HepG2 (cell line): ENCODE measurements around the gene UBFD1. TPM values are rescaled to one million over a fixed set of nuclear protein-coding genes. Genes with fewer than 3 reads are reported as not detected.

ENCODE experiments used
- KLF13 ChIP-seq: sonication (generic); formaldehyde crosslinking; IDR thresholded peaks from 2 replicates; pipeline ENCODE4 v1.4.0; 2020; ENCODE audit warnings: mild to moderate bottlenecking, missing genetic modification reagents
- NFIC ChIP-seq: IDR thresholded peaks from 2 replicates; pipeline ENCODE4 v1.6.1; 2012; ENCODE audit warnings: mild to moderate bottlenecking, low read length, inconsistent platforms
- PITX1 ChIP-seq: sonication (generic); formaldehyde crosslinking; IDR thresholded peaks from 2 replicates; pipeline ENCODE4 v1.5.1; 2020; ENCODE audit warnings: mild to moderate bottlenecking, missing genetic modification reagents
- STAT5B ChIP-seq: sonication (generic); formaldehyde crosslinking; IDR thresholded peaks from 2 replicates; pipeline ENCODE4 v1.4.0; 2020; ENCODE audit warnings: missing genetic modification reagents
- ZBTB26 ChIP-seq: IDR thresholded peaks from 2 replicates; pipeline ENCODE4 v1.6.1; 2016; ENCODE audit warnings: missing compliant biosample characterization, missing genetic modification reagents, borderline replicate concordance
- ZBTB40 ChIP-seq, 2 experiments: fragments of 450-650 bp in 1 of 2; sonication (generic) in 1 of 2; formaldehyde crosslinking in 1 of 2; IDR thresholded peaks; 2 replicates each; pipeline versions ENCODE4 v1.6.1 to v1.8.0; 2016 to 2022; ENCODE audit warnings: antibody characterized with exemption in 1 of 2, mild to moderate bottlenecking in 1 of 2, missing genetic modification reagents in 1 of 2
- ZBTB7B ChIP-seq: sonication (generic); formaldehyde crosslinking; IDR thresholded peaks from 2 replicates; pipeline ENCODE4 v1.4.0; 2020; ENCODE audit warnings: missing genetic modification reagents
- ZFAT ChIP-seq: sonication (generic); formaldehyde crosslinking; conservative IDR thresholded peaks from 2 replicates; pipeline ENCODE4 v1.8.1; 2023; ENCODE audit warnings: missing genetic modification reagents, inconsistent platforms
- ZFYVE20 ChIP-seq: sonication (generic); formaldehyde crosslinking; IDR thresholded peaks from 2 replicates; pipeline ENCODE4 v1.8.0; 2023; ENCODE audit warnings: low read depth, mild to moderate bottlenecking, moderate library complexity, missing genetic modification reagents, borderline replicate concordance
- ZKSCAN8 ChIP-seq: IDR thresholded peaks from 2 replicates; pipeline ENCODE4 v1.6.1; 2016; ENCODE audit warnings: borderline replicate concordance, missing genetic modification reagents, missing compliant biosample characterization
- ZNF232 ChIP-seq: sonication (generic); formaldehyde crosslinking; IDR thresholded peaks from 2 replicates; pipeline ENCODE4 v1.4.0; 2020; ENCODE audit warnings: missing genetic modification reagents, borderline replicate concordance
- ZNF451 ChIP-seq: sonication (generic); formaldehyde crosslinking; IDR thresholded peaks from 2 replicates; pipeline ENCODE4 v1.5.0; 2020; ENCODE audit warnings: mild to moderate bottlenecking, missing genetic modification reagents
- ZNF501 ChIP-seq: sonication (generic); formaldehyde crosslinking; IDR thresholded peaks from 2 replicates; pipeline ENCODE4 v1.5.1; 2020; ENCODE audit warnings: mild to moderate bottlenecking, moderate library complexity, missing genetic modification reagents
- ZNF710 ChIP-seq: sonication (generic); formaldehyde crosslinking; IDR thresholded peaks from 2 replicates; pipeline ENCODE4 v1.5.0; 2020; ENCODE audit warnings: mild to moderate bottlenecking, missing genetic modification reagents, borderline replicate concordance
- ZNF766 ChIP-seq: sonication (generic); formaldehyde crosslinking; IDR thresholded peaks from 2 replicates; pipeline ENCODE4 v1.5.0; 2020; ENCODE audit warnings: missing genetic modification reagents, borderline replicate concordance
- ZNF839 ChIP-seq: sonication (generic); formaldehyde crosslinking; IDR thresholded peaks from 2 replicates; pipeline ENCODE4 v1.4.0; 2020; ENCODE audit warnings: missing genetic modification reagents, mild to moderate bottlenecking, borderline replicate concordance
- polyA plus RNA-seq, 8 experiments: library from polyadenylated mRNA; depleted of rRNA in 3 of 8; stranded (reverse) in 7 of 8; unstranded in 1 of 8; fragments of >200 nt; fragmentation: Illumina TruSeq in 4 of 8; extraction: Trizol in 4 of 8; gene quantifications; 2 replicates each; pipeline versions ENCODE4 v1.2.1 to v1.2.3, GENCODE V29; 2011 to 2016; ENCODE audit warnings: low read depth in 4 of 8, missing spikeins in 1 of 8, mixed read lengths in 1 of 8; ENCODE audit not compliant: insufficient read depth in 1 of 8
- total RNA-seq, 5 experiments: library from RNA; depleted of rRNA; stranded (reverse); fragments of >200 nt; fragmentation: Illumina TruSeq; extraction: Trizol; gene quantifications; 2 replicates each; pipeline ENCODE4 v1.2.3, GENCODE V29; 2016; ENCODE audit warnings: low read depth in 1 of 5

The UBFD1 gene
- total and polyA plus RNA-seq, 2 of the 13 experiments (the other 11 are each of a cell fraction or from before 2014, with no cell fraction given), result 100 to 111 TPM

GRCh38 chr16:23539984-23540816, 17.3 kb upstream of the UBFD1 start (continued):
- TF ChIP-seq ZBTB40 (IDR thresholded peaks at IDR 0.05), result no peak; the same call in 1 of the 2 replicates
- TF ChIP-seq ZBTB40 (CRISPR knock-in tag; IDR thresholded peaks at IDR 0.05), result peak; percentile 57; the same call in 1 of the 2 replicates
- TF ChIP-seq ZNF232 (CRISPR knock-in tag), result no peak
- no peak; the same call in 1 of the 2 replicates for TF ChIP-seq ZNF839
- TF ChIP-seq PITX1, result no peak
- TF ChIP-seq ZBTB26 (CRISPR knock-in tag), result 0 out of 2 replicates have a peak, but pooled peaks have one; percentile 23
- peak; percentile 18; the same call in 1 of the 2 replicates for TF ChIP-seq ZNF451 (CRISPR knock-in tag)
- TF ChIP-seq KLF13 (CRISPR knock-in tag), result no peak
- no peak for TF ChIP-seq STAT5B (CRISPR knock-in tag)
- no peak; the same call in 1 of the 2 replicates for TF ChIP-seq ZBTB7B (CRISPR knock-in tag)
- TF ChIP-seq ZNF501, result peak; percentile 85
- no peak for TF ChIP-seq ZFYVE20
- TF ChIP-seq ZNF766 (CRISPR knock-in tag), result no peak; the same call in 1 of the 2 replicates
- TF ChIP-seq NFIC, result peak; percentile 92
- peak; percentile 90; the same call in 1 of the 2 replicates for TF ChIP-seq ZNF710 (CRISPR knock-in tag)
- peak; percentile 99 for TF ChIP-seq ZKSCAN8
- TF ChIP-seq ZFAT, result no peak
